ENCODE data around the gene PTPMT1.

Gene PTPMT1

DNA sequence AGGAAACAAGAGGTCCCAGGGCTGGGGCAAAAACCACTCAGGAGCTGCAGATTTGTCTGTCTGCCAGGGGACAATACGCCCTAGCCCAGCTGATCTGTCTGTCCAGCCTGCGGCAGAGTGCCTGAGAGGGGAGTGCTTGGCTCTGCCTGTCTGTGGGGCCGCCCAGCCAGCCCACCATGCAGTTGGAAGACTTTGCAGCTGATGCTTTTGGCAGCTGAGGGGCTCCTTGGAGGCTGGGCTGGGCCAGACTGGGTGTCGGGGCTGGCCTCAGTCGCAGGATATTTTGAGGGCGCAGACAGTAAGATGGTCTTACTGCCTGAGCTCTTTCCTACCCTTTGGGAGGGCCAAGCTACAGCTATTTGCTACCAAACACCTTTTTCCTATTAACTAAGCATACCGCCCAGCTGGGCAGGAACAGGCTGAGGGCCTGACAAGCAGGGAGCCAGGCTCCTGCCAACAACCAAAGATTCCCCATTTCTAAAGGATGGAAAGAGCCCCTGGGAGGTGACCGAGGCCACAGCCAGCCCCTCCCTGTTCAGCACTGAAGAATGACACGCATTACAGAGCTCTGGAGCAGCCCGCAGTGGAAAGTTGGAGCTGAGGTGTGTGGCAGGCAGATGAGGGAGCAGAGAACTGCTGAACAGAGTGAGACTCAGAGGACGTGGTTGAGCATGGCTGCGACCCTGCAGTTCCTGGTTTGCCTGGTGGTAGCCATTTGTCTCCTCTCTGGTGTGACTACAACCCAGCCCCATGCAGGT lies 20.9 kb downstream of the PTPMT1 start, which contains the start of gene FAM180B:
Gene FAM180B (plus strand): TSS at position 581 of the 758 bp plus-strand sequence. CDS start 91 bp downstream, at position 672.
- Mint-ChIP-seq H3K27ac (no peak within 1 kb of the TSS), H3K27me3 (no peaks in the 10 kb centered on the region), H3K4me1 (ENCODE audit: low read depth) (peaks cover 6% of the 10 kb centered on the region), H3K4me3 (no peak within 1 kb of the TSS), H3K9me3 (ENCODE audit: low read depth) (no peaks in the 10 kb centered on the region), H3K36me3 (peaks cover 10% of the 10 kb centered on the region)

DNA sequence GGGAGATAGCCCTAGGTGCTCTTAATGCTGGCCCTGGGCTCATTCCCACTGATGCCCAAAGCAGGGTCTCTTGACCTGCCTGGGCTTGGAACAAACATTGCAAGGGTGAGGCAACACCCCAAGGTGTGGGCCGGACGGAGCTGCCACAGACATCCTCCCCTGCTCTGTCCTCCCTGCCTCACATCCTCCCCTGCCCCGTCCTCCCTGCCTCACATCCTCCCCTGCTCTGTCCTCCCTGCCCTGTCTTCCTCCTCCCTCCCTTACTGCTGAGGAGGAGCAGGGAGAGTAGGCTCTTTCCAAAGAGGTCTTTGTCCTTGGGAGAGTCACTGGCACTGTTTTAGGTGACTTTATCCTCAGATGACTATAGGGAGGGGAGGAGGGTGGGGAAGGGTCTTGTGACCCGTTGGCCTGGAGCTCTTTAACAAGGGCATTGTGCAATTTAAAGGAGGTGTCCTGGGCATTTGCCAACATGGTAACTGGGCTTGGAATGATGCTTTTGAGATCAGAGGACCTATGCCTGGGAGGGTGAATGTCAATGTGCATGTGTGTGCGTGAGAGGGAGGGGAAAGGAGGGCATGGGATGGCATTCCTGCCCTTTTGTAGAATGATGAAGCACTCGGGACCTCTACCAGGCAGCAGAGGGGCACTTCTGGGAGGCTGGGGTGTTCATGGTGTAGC lies 21.8 kb downstream of the PTPMT1 start:
- H3K36me3 Mint-ChIP-seq: peaks cover 10% of the 10 kb centered on the region
- peaks cover 4% of the 10 kb centered on the region for H3K4me1 Mint-ChIP-seq (ENCODE audit: low read depth)
- H3K27me3 Mint-ChIP-seq: no peaks in the 10 kb centered on the region
- H3K27ac Mint-ChIP-seq: no peak overlapping the region
- no peak overlapping the region for H3K4me3 Mint-ChIP-seq
- H3K9me3 Mint-ChIP-seq (ENCODE audit: low read depth): no peaks in the 10 kb centered on the region

- Mint-ChIP-seq H3K27me3 (peaks cover 3% of the 10 kb centered on the region), H3K36me3 (peaks cover 10% of the 10 kb centered on the region), H3K27ac (no peak overlapping the region), H3K4me1 (ENCODE audit: low read depth) (peaks cover 4% of the 10 kb centered on the region), H3K9me3 (ENCODE audit: low read depth) (no peaks in the 10 kb centered on the region), H3K4me3 (no peak overlapping the region)
Observed at GRCh38 chr11:47587723-47588326, 22.4 kb downstream of the PTPMT1 start.

DNA sequence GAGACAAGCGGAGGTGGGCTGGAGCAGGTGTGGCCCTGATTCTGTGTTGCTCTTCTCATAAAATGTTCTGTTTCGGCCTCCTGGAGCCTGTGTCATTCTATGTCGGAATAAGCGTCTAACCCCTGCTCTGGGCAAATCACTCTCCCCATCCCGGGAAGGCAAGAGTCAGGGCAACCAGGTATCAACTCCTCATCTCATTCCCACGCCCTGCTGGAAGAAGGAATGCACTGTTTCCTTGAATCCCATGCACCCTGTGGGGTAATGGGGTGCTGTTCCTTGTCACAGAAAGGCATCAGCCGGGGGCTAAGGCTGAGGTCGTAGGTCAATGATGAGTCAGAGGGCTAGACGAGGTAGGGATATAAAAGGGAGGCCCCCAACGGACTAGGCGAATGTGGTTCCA lies 23.7 kb downstream of the PTPMT1 start:
- Mint-ChIP-seq H3K36me3 (peaks cover 4% of the 10 kb centered on the region), H3K4me1 (ENCODE audit: low read depth) (peaks cover 9% of the 10 kb centered on the region), H3K4me3 (no peak overlapping the region), H3K27ac (no peak overlapping the region), H3K27me3 (peaks cover 12% of the 10 kb centered on the region), H3K9me3 (ENCODE audit: low read depth) (no peaks in the 10 kb centered on the region)

GRCh38 chr11:47589584-47589976 lies 24.2 kb downstream of the PTPMT1 start:
- Mint-ChIP-seq H3K4me1 (ENCODE audit: low read depth) (peaks cover 9% of the 10 kb centered on the region), H3K4me3 (no peak overlapping the region), H3K36me3 (no peaks in the 10 kb centered on the region), H3K27ac (no peak overlapping the region), H3K27me3 (peaks cover 14% of the 10 kb centered on the region), H3K9me3 (ENCODE audit: low read depth) (no peaks in the 10 kb centered on the region)

DNA sequence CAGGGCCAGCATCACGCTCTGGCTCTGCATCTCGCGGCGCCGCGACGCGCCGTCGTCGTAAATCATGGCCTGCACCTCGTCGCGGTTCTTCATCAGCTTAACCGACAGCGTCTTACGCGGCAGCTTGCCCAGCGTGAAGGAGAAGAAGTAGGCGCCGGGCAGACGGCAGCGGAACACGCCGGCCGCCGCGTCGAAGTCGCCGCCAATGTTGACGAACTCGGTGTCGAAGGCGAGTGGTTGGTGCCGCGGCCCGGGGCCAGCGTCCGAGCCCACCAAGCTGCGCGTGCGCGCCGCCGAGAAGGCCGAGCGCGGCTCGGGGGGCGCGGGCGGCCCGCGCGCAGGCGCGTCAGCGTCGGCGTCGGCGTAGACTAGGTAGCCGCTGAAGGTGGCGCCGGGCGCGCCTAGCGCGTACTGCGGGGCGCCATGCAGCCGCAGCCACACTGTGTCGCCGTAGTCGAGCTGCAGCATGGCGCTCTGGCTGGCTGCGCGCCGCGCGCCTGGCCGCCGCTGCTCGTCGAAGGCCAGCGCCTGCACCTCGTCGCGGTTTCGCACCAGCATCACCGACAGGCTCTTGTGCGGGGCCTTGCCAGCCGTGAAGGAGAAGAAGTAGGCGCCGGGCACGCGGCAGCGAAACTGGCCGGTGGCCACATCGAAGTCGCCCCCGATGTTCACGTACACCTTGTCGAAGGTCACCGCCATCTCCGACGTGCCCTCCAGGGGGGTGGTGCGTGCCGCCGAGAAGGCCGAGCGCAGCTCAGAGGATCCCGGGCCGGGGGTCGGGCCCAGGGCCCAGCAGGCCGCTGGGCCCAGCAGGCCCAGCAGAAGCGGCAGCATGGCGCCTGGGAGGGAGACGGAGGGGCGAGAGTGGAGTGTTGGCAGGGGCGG lies 24.8 kb downstream of the PTPMT1 start:
- Mint-ChIP-seq H3K4me3 (no peak overlapping the region), H3K4me1 (ENCODE audit: low read depth) (peaks cover 9% of the 10 kb centered on the region), H3K27me3 (peaks cover 17% of the 10 kb centered on the region), H3K27ac (no peak overlapping the region), H3K36me3 (no peaks in the 10 kb centered on the region), H3K9me3 (ENCODE audit: low read depth) (no peaks in the 10 kb centered on the region)

- Mint-ChIP-seq H3K36me3 (no peaks in the 10 kb centered on the region), H3K4me1 (ENCODE audit: low read depth) (peaks cover 9% of the 10 kb centered on the region), H3K4me3 (no peak overlapping the region), H3K9me3 (ENCODE audit: low read depth) (no peaks in the 10 kb centered on the region), H3K27ac (no peak overlapping the region), H3K27me3 (peaks cover 22% of the 10 kb centered on the region)
Observed at GRCh38 chr11:47591764-47592163, 26.4 kb downstream of the PTPMT1 start.

DNA sequence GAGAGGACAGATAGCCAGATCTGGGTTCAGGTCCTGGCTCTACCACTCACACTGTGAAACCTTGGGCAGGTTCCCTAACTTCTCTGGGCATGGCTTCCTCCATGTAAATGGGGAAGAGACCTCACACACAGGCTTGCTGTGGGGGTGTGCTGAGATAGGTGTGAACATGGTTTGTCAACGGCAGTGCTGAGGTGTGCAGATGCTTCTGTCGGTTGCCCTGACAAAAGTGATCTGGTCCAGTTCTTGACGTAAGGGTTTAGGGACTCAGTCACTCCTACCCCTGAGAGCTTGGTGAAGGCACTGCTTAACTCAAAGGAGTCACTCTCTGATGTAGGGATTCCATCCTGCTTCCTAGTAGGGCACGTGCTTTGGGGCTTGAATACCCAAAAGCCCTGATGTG lies 26.9 kb downstream of the PTPMT1 start:
- no peak overlapping the region for H3K4me3 Mint-ChIP-seq
- H3K27ac Mint-ChIP-seq: no peak overlapping the region
- peaks cover 22% of the 10 kb centered on the region for H3K27me3 Mint-ChIP-seq

GRCh38 chr11:47592970-47593369 lies 27.6 kb downstream of the PTPMT1 start:
- Mint-ChIP-seq H3K9me3 (ENCODE audit: low read depth) (no peaks in the 10 kb centered on the region), H3K4me1 (ENCODE audit: low read depth) (peaks cover 9% of the 10 kb centered on the region), H3K4me3 (no peak overlapping the region), H3K36me3 (no peaks in the 10 kb centered on the region), H3K27ac (no peak overlapping the region), H3K27me3 (peaks cover 22% of the 10 kb centered on the region)

More for the DNA sequence above, 26.9 kb downstream of the PTPMT1 start:
- peaks cover 9% of the 10 kb centered on the region for H3K4me1 Mint-ChIP-seq (ENCODE audit: low read depth)
- H3K36me3 Mint-ChIP-seq: no peaks in the 10 kb centered on the region
- no peaks in the 10 kb centered on the region for H3K9me3 Mint-ChIP-seq (ENCODE audit: low read depth)

DNA sequence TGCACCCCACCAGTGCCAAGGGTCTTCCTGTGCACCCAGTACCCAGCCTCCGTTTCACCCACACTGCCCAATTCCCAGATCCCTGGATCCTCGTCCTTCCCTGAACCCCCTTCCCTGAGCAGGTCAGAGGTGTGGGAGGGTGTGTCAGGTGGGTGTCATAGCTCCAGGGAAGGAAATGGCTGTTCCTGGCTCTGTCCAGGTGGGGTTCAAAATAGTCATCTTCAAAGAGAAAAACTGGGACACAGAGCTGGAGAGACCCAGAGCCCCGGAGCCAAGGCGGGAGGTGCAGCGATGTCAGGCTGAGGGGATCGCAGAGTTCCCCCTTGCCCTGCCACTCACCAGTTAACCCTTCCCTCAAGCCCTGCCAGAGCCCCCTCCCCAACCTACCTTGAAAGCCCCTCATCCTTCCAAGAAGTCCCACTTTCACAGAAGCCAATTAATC lies 28.1 kb downstream of the PTPMT1 start:
- peaks cover 22% of the 10 kb centered on the region for H3K27me3 Mint-ChIP-seq
- H3K4me3 Mint-ChIP-seq: peak overlapping the region; percentile 44
- no peak overlapping the region for H3K27ac Mint-ChIP-seq
- H3K4me1 Mint-ChIP-seq (ENCODE audit: low read depth): peaks cover 9% of the 10 kb centered on the region
- H3K36me3 Mint-ChIP-seq: no peaks in the 10 kb centered on the region
- H3K9me3 Mint-ChIP-seq (ENCODE audit: low read depth): no peaks in the 10 kb centered on the region

GRCh38 chr11:47593934-47594855 lies 28.8 kb downstream of the PTPMT1 start, which contains the start of gene C1QTNF4:
Gene C1QTNF4 (minus strand): TSS chr11:47594411. CDS start chr11:47590810, 3,601 bp downstream.
- Mint-ChIP-seq H3K27me3 (peaks cover 22% of the 10 kb centered on the region), H3K27ac (no peak within 1 kb of the TSS), H3K4me3 (peak within 1 kb of the TSS; percentile 44), H3K36me3 (no peaks in the 10 kb centered on the region), H3K9me3 (ENCODE audit: low read depth) (no peaks in the 10 kb centered on the region), H3K4me1 (ENCODE audit: low read depth) (peaks cover 9% of the 10 kb centered on the region)

DNA sequence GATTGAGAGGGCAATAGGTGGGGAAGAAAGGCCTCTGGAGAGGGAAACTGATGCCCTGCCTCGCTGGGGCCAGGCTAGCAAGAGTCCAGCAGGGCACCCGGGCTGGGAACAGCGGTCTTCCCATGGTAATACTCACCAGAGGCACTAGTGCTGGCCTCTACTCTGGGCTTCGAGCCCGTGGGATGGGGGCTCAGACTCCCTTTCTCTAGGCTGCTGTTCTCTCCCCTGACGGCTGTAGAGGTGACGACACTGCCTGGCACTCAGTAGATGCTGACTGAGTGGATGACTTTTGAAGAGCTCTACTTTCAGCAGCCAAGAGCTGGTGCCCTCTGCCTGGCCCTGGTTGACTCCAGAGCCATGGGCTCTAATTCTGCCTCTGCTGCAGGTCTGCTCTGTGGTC lies 29.6 kb downstream of the PTPMT1 start:
- Mint-ChIP-seq H3K4me3 (no peak overlapping the region), H3K9me3 (ENCODE audit: low read depth) (no peaks in the 10 kb centered on the region), H3K36me3 (no peaks in the 10 kb centered on the region), H3K4me1 (ENCODE audit: low read depth) (peaks cover 9% of the 10 kb centered on the region), H3K27ac (no peak overlapping the region), H3K27me3 (peaks cover 22% of the 10 kb centered on the region)

DNA sequence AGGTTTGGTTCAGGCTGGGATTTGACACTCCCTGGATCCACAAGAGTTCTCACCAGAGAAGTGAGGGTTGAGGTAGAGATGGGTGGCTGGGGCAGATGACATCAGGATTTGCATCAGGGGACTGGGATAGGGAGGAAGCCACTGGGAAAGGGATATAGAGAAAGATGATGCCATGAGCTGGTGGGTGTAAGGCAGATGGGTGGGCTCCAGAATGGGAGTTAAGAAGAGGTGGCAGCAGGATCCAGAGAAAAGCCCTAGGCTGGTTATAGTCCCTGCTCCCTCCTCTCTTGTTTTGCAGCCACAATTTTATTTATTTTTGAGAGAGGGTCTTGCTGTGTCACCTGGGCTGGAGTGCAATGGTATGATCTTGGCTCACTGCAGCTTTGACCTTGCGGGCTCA lies 30.6 kb downstream of the PTPMT1 start:
- Mint-ChIP-seq H3K9me3 (ENCODE audit: low read depth) (no peaks in the 10 kb centered on the region), H3K27me3 (peaks cover 22% of the 10 kb centered on the region), H3K27ac (no peak overlapping the region), H3K36me3 (no peaks in the 10 kb centered on the region), H3K4me3 (no peak overlapping the region), H3K4me1 (ENCODE audit: low read depth) (peaks cover 9% of the 10 kb centered on the region)
